Measurements from ENCODE around the gene TRPV4.

Gene TRPV4

GRCh38 chr12:109793826-109794501 lies 39.2 kb downstream of the TRPV4 start:
- no peak overlapping the region for H3K4me3 ChIP-seq (ENCODE audit: control insufficient read depth, low read depth, low read length)
- DNase-seq (ENCODE audit: low read depth) = no peak
- TF ChIP-seq, protein P1, sequence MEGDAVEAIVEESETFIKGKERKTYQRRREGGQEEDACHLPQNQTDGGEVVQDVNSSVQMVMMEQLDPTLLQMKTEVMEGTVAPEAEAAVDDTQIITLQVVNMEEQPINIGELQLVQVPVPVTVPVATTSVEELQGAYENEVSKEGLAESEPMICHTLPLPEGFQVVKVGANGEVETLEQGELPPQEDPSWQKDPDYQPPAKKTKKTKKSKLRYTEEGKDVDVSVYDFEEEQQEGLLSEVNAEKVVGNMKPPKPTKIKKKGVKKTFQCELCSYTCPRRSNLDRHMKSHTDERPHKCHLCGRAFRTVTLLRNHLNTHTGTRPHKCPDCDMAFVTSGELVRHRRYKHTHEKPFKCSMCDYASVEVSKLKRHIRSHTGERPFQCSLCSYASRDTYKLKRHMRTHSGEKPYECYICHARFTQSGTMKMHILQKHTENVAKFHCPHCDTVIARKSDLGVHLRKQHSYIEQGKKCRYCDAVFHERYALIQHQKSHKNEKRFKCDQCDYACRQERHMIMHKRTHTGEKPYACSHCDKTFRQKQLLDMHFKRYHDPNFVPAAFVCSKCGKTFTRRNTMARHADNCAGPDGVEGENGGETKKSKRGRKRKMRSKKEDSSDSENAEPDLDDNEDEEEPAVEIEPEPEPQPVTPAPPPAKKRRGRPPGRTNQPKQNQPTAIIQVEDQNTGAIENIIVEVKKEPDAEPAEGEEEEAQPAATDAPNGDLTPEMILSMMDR (conservative IDR thresholded peaks at IDR 0.05; ENCODE audit: control insufficient read depth, insufficient read depth, low read depth, low read length) = no peak

DNA sequence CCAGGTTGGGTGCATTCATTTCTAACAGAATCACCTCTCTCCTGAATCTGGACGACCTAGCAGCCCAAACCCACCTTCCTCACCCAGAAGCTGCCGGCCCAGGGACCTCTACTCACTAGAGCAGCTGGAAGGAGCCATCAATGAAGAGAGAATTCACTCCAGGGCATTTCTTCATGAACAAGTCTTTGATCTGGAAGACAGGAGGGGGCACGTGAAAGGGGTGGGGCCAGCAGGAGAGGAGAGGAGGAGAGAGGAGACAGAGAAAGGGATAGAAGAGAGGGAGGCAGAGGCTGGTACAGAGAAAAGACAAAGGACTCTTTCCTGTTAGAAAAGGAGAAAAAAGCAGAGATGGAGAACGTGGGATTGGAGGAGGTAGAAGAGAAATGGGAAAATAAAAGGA lies 39.8 kb downstream of the TRPV4 start:
- TF ChIP-seq, protein P1 (conservative IDR thresholded peaks at IDR 0.05; ENCODE audit: control insufficient read depth, insufficient read depth, low read depth, low read length) = no peak
- no peak for DNase-seq (ENCODE audit: low read depth)
- H3K4me3 ChIP-seq (ENCODE audit: control insufficient read depth, low read depth, low read length) = no peak overlapping the region

- TF ChIP-seq, protein P1 (conservative IDR thresholded peaks at IDR 0.05; ENCODE audit: control insufficient read depth, insufficient read depth, low read depth, low read length) = no peak
- DNase-seq (ENCODE audit: low read depth) = no peak
- no peak overlapping the region for H3K4me3 ChIP-seq (ENCODE audit: control insufficient read depth, low read depth, low read length)
These were observed 40.2 kb downstream of the TRPV4 start for GRCh38 chr12:109792992-109793391.

GRCh38 chr12:109789526-109790048 lies 43.6 kb downstream of the TRPV4 start:
- H3K4me3 ChIP-seq (ENCODE audit: control insufficient read depth, low read depth, low read length) = no peak overlapping the region
- DNase-seq (ENCODE audit: low read depth) = peak; percentile 12
- TF ChIP-seq, protein P1 (conservative IDR thresholded peaks at IDR 0.05; ENCODE audit: control insufficient read depth, insufficient read depth, low read depth, low read length) = no peak

- H3K4me3 ChIP-seq (ENCODE audit: control insufficient read depth, low read depth, low read length) = no peak overlapping the region
- TF ChIP-seq, protein P1 (conservative IDR thresholded peaks at IDR 0.05; ENCODE audit: control insufficient read depth, insufficient read depth, low read depth, low read length) = no peak
- no peak for DNase-seq (ENCODE audit: low read depth)
These were observed 46.4 kb downstream of the TRPV4 start for GRCh38 chr12:109786799-109787198.

DNA sequence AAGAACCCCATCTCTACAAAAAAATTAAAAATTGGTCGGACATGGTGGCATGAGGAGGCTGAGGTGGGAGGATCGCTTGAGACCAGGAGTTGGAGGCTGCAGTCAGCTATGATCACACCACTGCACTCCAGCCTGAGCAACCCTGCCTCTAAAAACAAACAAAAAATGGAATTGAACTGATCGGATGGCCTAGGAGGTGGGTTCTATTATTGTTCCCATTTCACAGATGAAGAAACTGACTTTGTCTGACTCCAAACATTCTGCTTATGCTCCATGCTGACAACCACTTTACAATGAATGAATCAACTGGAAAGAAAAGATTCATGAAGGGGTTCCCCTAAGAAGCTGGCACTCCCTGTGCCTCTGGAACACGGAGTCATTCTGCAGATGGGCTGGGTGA lies 47.3 kb downstream of the TRPV4 start:
- TF ChIP-seq, protein P1 (conservative IDR thresholded peaks at IDR 0.05; ENCODE audit: control insufficient read depth, insufficient read depth, low read depth, low read length) = no peak
- H3K4me3 ChIP-seq (ENCODE audit: control insufficient read depth, low read depth, low read length) = no peak overlapping the region
- no peak for DNase-seq (ENCODE audit: low read depth)

GRCh38 chr12:109783965-109784244 lies 49.3 kb downstream of the TRPV4 start:
- no peak overlapping the region for H3K4me3 ChIP-seq (ENCODE audit: control insufficient read depth, low read depth, low read length)
- no peak for DNase-seq (ENCODE audit: low read depth)
- TF ChIP-seq, protein P1 (conservative IDR thresholded peaks at IDR 0.05; ENCODE audit: control insufficient read depth, insufficient read depth, low read depth, low read length) = no peak
